VCaP (cell line): ENCODE measurements around the gene RASA3.
"Not testable (repeated sequence)": the region's sequence is repeated elsewhere in the genome, so short reads cannot be mapped to it uniquely, and the experiment has no call there.

Experiments
- H3K27ac ChIP-seq: fragments of 450-650 bp; 2 replicates; pipeline ENCODE4 v1.5.1; 2017
- TF ChIP-seq, protein P1 (sequence below): fragments of 450-650 bp; conservative IDR thresholded peaks from 2 replicates; pipeline ENCODE4 v1.5.1; 2017; ENCODE audit warnings: mild to moderate bottlenecking, moderate library complexity

Gene RASA3

GRCh38 chr13:114161028-114161556 is 28.7 kb upstream of the RASA3 start:
- TF ChIP-seq, protein P1, sequence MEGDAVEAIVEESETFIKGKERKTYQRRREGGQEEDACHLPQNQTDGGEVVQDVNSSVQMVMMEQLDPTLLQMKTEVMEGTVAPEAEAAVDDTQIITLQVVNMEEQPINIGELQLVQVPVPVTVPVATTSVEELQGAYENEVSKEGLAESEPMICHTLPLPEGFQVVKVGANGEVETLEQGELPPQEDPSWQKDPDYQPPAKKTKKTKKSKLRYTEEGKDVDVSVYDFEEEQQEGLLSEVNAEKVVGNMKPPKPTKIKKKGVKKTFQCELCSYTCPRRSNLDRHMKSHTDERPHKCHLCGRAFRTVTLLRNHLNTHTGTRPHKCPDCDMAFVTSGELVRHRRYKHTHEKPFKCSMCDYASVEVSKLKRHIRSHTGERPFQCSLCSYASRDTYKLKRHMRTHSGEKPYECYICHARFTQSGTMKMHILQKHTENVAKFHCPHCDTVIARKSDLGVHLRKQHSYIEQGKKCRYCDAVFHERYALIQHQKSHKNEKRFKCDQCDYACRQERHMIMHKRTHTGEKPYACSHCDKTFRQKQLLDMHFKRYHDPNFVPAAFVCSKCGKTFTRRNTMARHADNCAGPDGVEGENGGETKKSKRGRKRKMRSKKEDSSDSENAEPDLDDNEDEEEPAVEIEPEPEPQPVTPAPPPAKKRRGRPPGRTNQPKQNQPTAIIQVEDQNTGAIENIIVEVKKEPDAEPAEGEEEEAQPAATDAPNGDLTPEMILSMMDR, result no peak
- H3K27ac ChIP-seq, result no peak overlapping the region

DNA sequence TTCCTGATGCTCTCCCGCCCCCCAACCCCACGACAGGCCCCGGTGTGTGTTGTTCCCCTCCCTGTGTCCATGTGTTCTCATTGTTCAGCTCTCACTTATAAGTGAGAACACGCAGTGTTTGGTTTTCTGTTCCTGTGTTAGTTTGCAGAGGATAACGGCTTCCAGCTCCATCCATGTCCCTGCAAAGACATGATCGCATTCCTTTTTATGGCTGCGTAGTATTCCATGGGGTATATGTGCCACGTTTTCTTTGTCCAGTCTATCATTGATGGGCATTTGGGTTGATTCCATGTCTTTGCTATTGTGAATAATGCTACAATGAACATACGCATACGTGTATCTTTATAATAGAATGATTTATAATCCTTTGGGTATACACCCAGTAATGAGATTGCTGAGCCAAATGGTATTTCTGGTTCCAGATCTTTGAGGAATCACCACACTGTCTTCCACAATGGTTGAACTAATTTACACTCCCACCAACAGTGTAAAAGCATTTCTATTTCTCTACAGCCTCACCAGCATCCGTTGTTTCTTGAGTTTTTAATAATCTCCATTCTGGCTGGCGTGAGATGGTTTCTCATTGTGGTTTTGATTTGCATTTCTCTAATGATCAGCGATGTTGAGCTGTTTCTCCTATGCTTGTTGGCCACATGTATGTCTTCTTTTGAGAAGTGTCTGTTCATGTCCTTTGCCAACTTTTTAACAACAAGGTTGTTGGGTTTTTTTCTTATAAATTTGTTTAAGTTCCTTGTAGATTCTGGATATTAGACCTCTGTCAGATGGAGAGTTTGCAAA is 26.6 kb upstream of the RASA3 start:
- not testable (repeated sequence) for H3K27ac ChIP-seq

DNA sequence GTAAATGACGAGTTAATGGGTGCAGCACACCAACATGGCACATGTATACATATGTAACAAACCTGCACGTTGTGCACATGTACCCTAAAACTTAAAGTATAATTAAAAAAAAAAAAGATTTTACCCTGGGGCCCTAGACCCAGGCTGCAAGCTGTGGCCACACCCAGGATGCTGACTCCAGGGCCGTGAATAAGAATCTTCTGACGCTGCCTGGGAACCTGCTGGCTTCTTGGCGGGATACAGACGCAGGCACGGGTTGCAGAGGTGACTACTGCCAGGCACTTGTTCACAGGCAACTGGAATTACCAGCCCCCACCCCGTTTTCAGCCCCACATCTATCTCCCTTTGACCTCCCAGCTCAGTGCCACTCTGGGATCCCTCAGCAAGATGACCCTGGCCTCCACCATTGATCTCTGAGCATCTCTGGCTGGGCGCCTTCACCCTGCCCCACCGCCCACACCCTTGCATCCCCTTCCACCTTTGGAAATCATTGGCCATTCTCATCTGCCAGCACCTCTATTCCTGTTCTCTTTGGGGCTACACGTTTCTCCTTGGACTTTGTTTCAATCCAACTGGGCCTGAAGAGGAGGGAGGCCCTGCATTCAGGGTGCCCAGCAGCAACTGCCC is 25.6 kb upstream of the RASA3 start:
- H3K27ac ChIP-seq, result no peak overlapping the region
- TF ChIP-seq, protein P1, result no peak

- TF ChIP-seq, protein P1, result no peak
- H3K27ac ChIP-seq, result no peak overlapping the region
Measured at GRCh38 chr13:114155926-114156883, 23.8 kb upstream of the RASA3 start.

DNA sequence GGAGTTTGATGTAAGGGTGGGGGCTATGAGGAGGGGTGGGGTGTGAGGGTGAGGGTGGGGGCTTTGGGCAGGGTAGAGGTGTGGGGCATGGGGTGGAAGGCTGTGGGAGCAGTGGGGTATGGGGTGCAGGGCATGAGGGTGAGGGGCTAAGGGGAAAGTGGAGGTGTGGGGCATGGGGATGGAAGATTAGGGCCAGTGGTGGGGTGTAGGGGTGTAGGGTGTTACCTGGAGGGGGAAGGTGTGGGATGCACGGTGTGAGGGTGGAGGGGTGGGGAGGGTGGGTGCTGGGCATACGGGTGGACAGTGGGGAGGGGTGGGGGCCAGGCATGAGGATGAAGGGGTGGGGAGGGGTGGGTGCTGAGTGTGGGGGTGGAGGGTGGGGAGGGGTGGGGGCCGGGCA is 22.9 kb upstream of the RASA3 start:
- TF ChIP-seq, protein P1, result no peak
- no peak overlapping the region for H3K27ac ChIP-seq

DNA sequence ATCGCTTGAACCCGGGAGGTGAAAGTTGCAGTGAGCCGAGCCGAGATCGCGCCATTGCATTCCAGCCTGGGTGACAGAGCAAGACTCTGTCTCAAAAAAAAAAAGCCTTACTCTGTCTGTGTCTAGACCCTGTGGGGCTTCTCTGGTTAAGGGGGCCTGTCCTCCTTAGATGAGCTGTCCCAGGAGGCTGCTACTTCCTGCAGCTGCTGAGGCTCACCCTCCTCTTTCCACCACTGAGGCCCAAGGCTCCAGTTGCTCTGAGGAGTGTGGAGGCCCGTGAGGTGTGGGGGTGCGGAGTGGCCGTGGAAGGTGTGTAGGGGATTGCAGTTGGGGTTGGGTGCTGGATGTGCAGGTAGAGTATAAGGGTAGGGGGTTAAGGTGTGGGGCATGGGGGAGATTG is 22.1 kb upstream of the RASA3 start:
- TF ChIP-seq, protein P1, result no peak
- no peak overlapping the region for H3K27ac ChIP-seq

- TF ChIP-seq, protein P1, result no peak
- H3K27ac ChIP-seq, result no peak overlapping the region
Measured at GRCh38 chr13:114153485-114154080, 21.2 kb upstream of the RASA3 start.
